ENCODE data around the gene NMRK2.
A peak's percentile ranks its signal among the peaks of the same experiment; 100 is the strongest.

Gene NMRK2

GRCh38 chr19:3969435-3970312 lies 36.8 kb downstream of the NMRK2 start:
- H3K9me2 ChIP-seq (replicated peaks; ENCODE audit: control insufficient read depth, low read length), result no peaks in the 10 kb centered on the region
- H3K4me2 ChIP-seq (ENCODE audit: low read length), result peak overlapping the region; percentile 83
- H3K79me2 ChIP-seq (ENCODE audit: control insufficient read depth, low read length), result peaks cover 30% of the 10 kb centered on the region
- peaks cover 10% of the 10 kb centered on the region; the same call in 1 of the 2 replicates for H4K20me1 ChIP-seq (ENCODE audit: control insufficient read depth, insufficient read depth, low read depth, low read length)
- peaks cover 41% of the 10 kb centered on the region for H3K36me3 ChIP-seq (ENCODE audit: control insufficient read depth, low read length)
- TF ChIP-seq EZH2phosphoT487 (IDR thresholded peaks at IDR 0.05; ENCODE audit: borderline replicate concordance, low read length) (no peak), CTCF (IDR thresholded peaks at IDR 0.05; ENCODE audit: low read depth, low read length, poor library complexity, severe bottlenecking) (no peak)
- H3K9me3 ChIP-seq (ENCODE audit: control insufficient read depth, insufficient read depth, low read length), result no peaks in the 10 kb centered on the region
- peaks cover 15% of the 10 kb centered on the region for H3F3A ChIP-seq (ENCODE audit: control insufficient read depth, insufficient read depth)
- H3K27ac ChIP-seq (ENCODE audit: low read depth, low read length), result no peak overlapping the region
- peak overlapping the region; percentile 87 for H3K4me3 ChIP-seq (ENCODE audit: low read length)
- peaks cover 26% of the 10 kb centered on the region for H3K4me1 ChIP-seq (ENCODE audit: control insufficient read depth, low read length)
- no peaks in the 10 kb centered on the region for H3K27me3 ChIP-seq (ENCODE audit: control insufficient read depth, low read length)

- peaks cover 30% of the 10 kb centered on the region for H3K79me2 ChIP-seq (ENCODE audit: control insufficient read depth, low read length)
Observed at GRCh38 chr19:3970313-3970807, 37.5 kb downstream of the NMRK2 start.

GRCh38 chr19:3970808-3971598 lies 38.1 kb downstream of the NMRK2 start, which contains the start of gene DAPK3:
Gene DAPK3, minus strand, starts transcription at chr19:3971099. Its CDS starts 1,364 bp downstream, at chr19:3969735.
- peaks cover 43% of the 10 kb centered on the region for H3K36me3 ChIP-seq (ENCODE audit: control insufficient read depth, low read length)
- H3F3A ChIP-seq (ENCODE audit: control insufficient read depth, insufficient read depth), result peaks cover 26% of the 10 kb centered on the region
- H3K27ac ChIP-seq (ENCODE audit: low read depth, low read length), result peak within 1 kb of the TSS; percentile 63
- peaks cover 10% of the 10 kb centered on the region; the same call in 1 of the 2 replicates for H4K20me1 ChIP-seq (ENCODE audit: control insufficient read depth, insufficient read depth, low read depth, low read length)
- no peaks in the 10 kb centered on the region for H3K9me2 ChIP-seq (replicated peaks; ENCODE audit: control insufficient read depth, low read length)
- peak within 1 kb of the TSS; percentile 87 for H3K4me3 ChIP-seq (ENCODE audit: low read length)
- no peaks in the 10 kb centered on the region for H3K9me3 ChIP-seq (ENCODE audit: control insufficient read depth, insufficient read depth, low read length)
- TF ChIP-seq EZH2phosphoT487 (IDR thresholded peaks at IDR 0.05; ENCODE audit: borderline replicate concordance, low read length), result no peak
- TF ChIP-seq CTCF (IDR thresholded peaks at IDR 0.05; ENCODE audit: low read depth, low read length, poor library complexity, severe bottlenecking), result no peak
- H3K79me2 ChIP-seq (ENCODE audit: control insufficient read depth, low read length), result peaks cover 33% of the 10 kb centered on the region
- H3K4me2 ChIP-seq (ENCODE audit: low read length), result peak within 1 kb of the TSS; percentile 83
- H3K27me3 ChIP-seq (ENCODE audit: control insufficient read depth, low read length), result no peaks in the 10 kb centered on the region
- peaks cover 29% of the 10 kb centered on the region for H3K4me1 ChIP-seq (ENCODE audit: control insufficient read depth, low read length)

More at GRCh38 chr19:3970313-3970807, 37.5 kb downstream of the NMRK2 start:
- Histone ChIP-seq H3K4me2 (ENCODE audit: low read length) (peak overlapping the region; percentile 83), H4K20me1 (ENCODE audit: control insufficient read depth, insufficient read depth, low read depth, low read length) (peaks cover 10% of the 10 kb centered on the region; the same call in 1 of the 2 replicates), H3K27ac (ENCODE audit: low read depth, low read length) (peak overlapping the region; percentile 29), H3F3A (ENCODE audit: control insufficient read depth, insufficient read depth) (peaks cover 20% of the 10 kb centered on the region), H3K4me1 (ENCODE audit: control insufficient read depth, low read length) (peaks cover 26% of the 10 kb centered on the region), H3K9me2 (replicated peaks; ENCODE audit: control insufficient read depth, low read length) (no peaks in the 10 kb centered on the region), H3K4me3 (ENCODE audit: low read length) (peak overlapping the region; percentile 87), H3K9me3 (ENCODE audit: control insufficient read depth, insufficient read depth, low read length) (no peaks in the 10 kb centered on the region), H3K36me3 (ENCODE audit: control insufficient read depth, low read length) (peaks cover 41% of the 10 kb centered on the region), H3K27me3 (ENCODE audit: control insufficient read depth, low read length) (no peaks in the 10 kb centered on the region)
- TF ChIP-seq EZH2phosphoT487 (IDR thresholded peaks at IDR 0.05; ENCODE audit: borderline replicate concordance, low read length) (no peak), CTCF (IDR thresholded peaks at IDR 0.05; ENCODE audit: low read depth, low read length, poor library complexity, severe bottlenecking) (no peak)

Data from DOHH2 (cell line).